NCI-H748 (cell line): ENCODE data around the gene ERGIC1.
"Not testable (repeated sequence)": the region's sequence is repeated elsewhere in the genome, so short reads cannot be mapped to it uniquely, and the experiment has no call there.

Experiments
- DNase-seq: peaks from one replicate; lab custom pipeline; 2025; ENCODE audit not compliant: unreplicated experiment; lab: John Stamatoyannopoulos, UW

Gene ERGIC1

GRCh38 chr5:172862165-172862801 lies 28.2 kb downstream of the ERGIC1 start:
- DNase-seq = no peak

- not testable (repeated sequence) for DNase-seq
These were observed 30.1 kb downstream of the ERGIC1 start for GRCh38 chr5:172864171-172864570.

GRCh38 chr5:172864747-172865146 lies 30.7 kb downstream of the ERGIC1 start:
- no peak for DNase-seq

GRCh38 chr5:172866378-172866777 lies 32.3 kb downstream of the ERGIC1 start:
- no peak for DNase-seq

GRCh38 chr5:172866802-172867748 lies 33.0 kb downstream of the ERGIC1 start:
- peak; percentile 26 for DNase-seq

GRCh38 chr5:172867761-172868435 lies 33.8 kb downstream of the ERGIC1 start:
- DNase-seq = no peak

- no peak for DNase-seq
These were observed 34.4 kb downstream of the ERGIC1 start for GRCh38 chr5:172868436-172868923.

GRCh38 chr5:172868924-172869591 lies 35.0 kb downstream of the ERGIC1 start:
- no peak for DNase-seq

GRCh38 chr5:172869691-172870090 lies 35.6 kb downstream of the ERGIC1 start:
- DNase-seq = no peak

- no peak for DNase-seq
These were observed 36.3 kb downstream of the ERGIC1 start for GRCh38 chr5:172870291-172870714.

- no peak for DNase-seq
These were observed 36.8 kb downstream of the ERGIC1 start for GRCh38 chr5:172870715-172871461.

- no peak for DNase-seq
These were observed 37.5 kb downstream of the ERGIC1 start for GRCh38 chr5:172871536-172871935.

- DNase-seq = no peak
These were observed 37.9 kb downstream of the ERGIC1 start for GRCh38 chr5:172871982-172872381.

- DNase-seq = no peak
These were observed 39.0 kb downstream of the ERGIC1 start for GRCh38 chr5:172872997-172873491.

- no peak for DNase-seq
These were observed 39.5 kb downstream of the ERGIC1 start for GRCh38 chr5:172873513-172873912.

- DNase-seq = no peak
These were observed 40.8 kb downstream of the ERGIC1 start for GRCh38 chr5:172874647-172875504.

GRCh38 chr5:172875505-172876279 lies 41.6 kb downstream of the ERGIC1 start:
- no peak for DNase-seq

GRCh38 chr5:172876578-172876977 lies 42.5 kb downstream of the ERGIC1 start:
- DNase-seq = no peak
